SU-DHL-6 (cell line): ENCODE data around the gene C10orf53.

ENCODE experiments used
- CTCF ChIP-seq: fragments of 200-600 bp; sonication (generic); IDR thresholded peaks from one replicate; pipeline ENCODE4 v1.5.1; 2017; ENCODE audit warnings: antibody characterized with exemption, mild to moderate bottlenecking, low read length, moderate library complexity; ENCODE audit not compliant: insufficient read depth, poor library complexity, severe bottlenecking
- EZH2phosphoT487 ChIP-seq: fragments of 200-600 bp; sonication (generic), shearing (Covaris generic); conservative IDR thresholded peaks from 2 replicates; pipeline ENCODE4 v1.6.1; 2018; ENCODE audit warnings: mild to moderate bottlenecking, antibody characterized with exemption, low read length, moderate library complexity, mixed read lengths

GRCh38 chr10:49689882-49690510 is 10.5 kb downstream of the C10orf53 start:
- TF ChIP-seq CTCF (no peak), EZH2phosphoT487 (no peak)
